A549 (cell line): Measurements from ENCODE around the gene MEF2A. TPM values are rescaled to one million over a fixed set of nuclear protein-coding genes. Genes with fewer than 3 reads are reported as not detected.

Source experiments
- ATAC-seq, 2 experiments: fragments of 200-7000 bp in 1 of 2; fragments of >200 bp in 1 of 2; cut with Nextera tagmentation in 1 of 2; cut with Tn5 transposase in 1 of 2; 3 replicates each; pipeline versions ENCODE4 v1.8.0 to v1.9.1; 2018 to 2020; ENCODE audit warnings: mild to moderate bottlenecking in 1 of 2, moderate library complexity in 1 of 2
- CTCF ChIA-PET: fragments of 300-600 bp; sonication (Branson Sonifier 250); formaldehyde crosslinking; extraction: SDS; loops from one replicate; lab custom pipeline; 2021; ENCODE audit warnings: antibody characterized with exemption, inconsistent platforms; lab: Yijun Ruan, JAX
- POLR2A ChIA-PET: fragments of 350-600 bp; formaldehyde crosslinking; extraction: SDS; loops from one replicate; lab custom pipeline; 2021; ENCODE audit warnings: antibody characterized with exemption, inconsistent platforms; lab: Yijun Ruan, JAX
- DNase-seq, 2 experiments: peaks; one replicate each; pipeline versions ENCODE4 v3.0.0 to v3.0.0-alpha.2; 2011 to 2016; ENCODE audit warnings: low read depth in 1 of 2, low spot score in 1 of 2
- FAIRE-seq: peaks from 2 replicates; lab custom pipeline; 2011; peaks lifted over from hg19 to GRCh38; lab: Jason Lieb, UNC
- H3K27ac ChIP-seq, 2 experiments: fragments of >200 bp; sonication (Bioruptor Twin); formaldehyde crosslinking; 3 replicates each; pipeline ENCODE4 v1.5.1; 2016 to 2017
- H3K4me1 ChIP-seq: fragments of >200 bp; sonication (Bioruptor Twin); formaldehyde crosslinking; 3 replicates; pipeline ENCODE4 v1.6.1; 2016
- H3K4me2 ChIP-seq: fragments of >200 bp; sonication (Bioruptor Twin); formaldehyde crosslinking; 3 replicates; pipeline ENCODE4 v1.6.1; 2016
- H3K4me3 ChIP-seq: fragments of >200 bp; sonication (Bioruptor Twin); formaldehyde crosslinking; 3 replicates; pipeline ENCODE4 v1.5.1; 2016
- H3K9me3 ChIP-seq: fragments of >200 bp; sonication (Bioruptor Twin); formaldehyde crosslinking; 3 replicates; pipeline ENCODE4 v1.6.1; 2016
- BCL3 ChIP-seq: fragments of >200 bp; sonication (Bioruptor Twin); formaldehyde crosslinking; IDR thresholded peaks from 3 replicates; pipeline ENCODE4 v1.6.1; 2016
- BHLHE40 ChIP-seq: IDR thresholded peaks from 2 replicates; pipeline ENCODE4 v1.6.1; 2012; ENCODE audit warnings: low read depth, low read length, inconsistent platforms
- CHD2 ChIP-seq: fragments of 150-350 bp; IDR thresholded peaks from 2 replicates; pipeline ENCODE4 v1.6.1; 2014; ENCODE audit warnings: low read length; ENCODE audit not compliant: partially characterized antibody
- CHD4 ChIP-seq: fragments of 200-600 bp; sonication (generic); IDR thresholded peaks from 2 replicates; pipeline ENCODE4 v1.6.1; 2016; ENCODE audit warnings: antibody characterized with exemption, mild to moderate bottlenecking, borderline replicate concordance
- ESRRA ChIP-seq: fragments of 150-350 bp; IDR thresholded peaks from 2 replicates; pipeline ENCODE4 v1.6.1; 2014; ENCODE audit warnings: mild to moderate bottlenecking, low read length, borderline replicate concordance
- FOXS1 ChIP-seq: fragments of 250-450 bp; sonication (Bioruptor Pico); IDR thresholded peaks from 2 replicates; pipeline ENCODE4 v1.5.0; 2020; ENCODE audit warnings: mild to moderate bottlenecking, moderate library complexity
- HDAC2 ChIP-seq: fragments of 200-600 bp; sonication (generic); IDR thresholded peaks from 2 replicates; pipeline ENCODE4 v1.6.1; 2016
- HEYL ChIP-seq: fragments of 250-450 bp; sonication (Bioruptor Pico); IDR thresholded peaks from 2 replicates; pipeline ENCODE4 v1.8.0; 2021; ENCODE audit warnings: mild to moderate bottlenecking, moderate library complexity
- HMGXB4 ChIP-seq: fragments of 250-450 bp; sonication (Bioruptor Pico); IDR thresholded peaks from 2 replicates; pipeline ENCODE4 v1.5.0; 2021; ENCODE audit warnings: mild to moderate bottlenecking, moderate library complexity, borderline replicate concordance
- HOXB13 ChIP-seq: fragments of 250-450 bp; sonication (Bioruptor Pico); IDR thresholded peaks from 2 replicates; pipeline ENCODE4 v1.5.0; 2020; ENCODE audit warnings: low read depth, mild to moderate bottlenecking, moderate library complexity
- MAFK ChIP-seq: fragments of 450-650 bp; IDR thresholded peaks from 2 replicates; pipeline ENCODE4 v1.6.1; 2014; ENCODE audit not compliant: partially characterized antibody
- NFE2L2 ChIP-seq: fragments of 150-350 bp; conservative IDR thresholded peaks from 2 replicates; pipeline ENCODE4 v1.6.1; 2014; ENCODE audit warnings: low read length
- NPAS2 ChIP-seq: fragments of 250-450 bp; sonication (Bioruptor Pico); IDR thresholded peaks from 2 replicates; pipeline ENCODE4 v1.8.0; 2022; ENCODE audit warnings: mild to moderate bottlenecking, moderate library complexity, borderline replicate concordance
- NR3C1 ChIP-seq: fragments of >200 bp; sonication (Bioruptor Twin); formaldehyde crosslinking; IDR thresholded peaks from 3 replicates; pipeline ENCODE4 v1.6.1; 2017
- PHF8 ChIP-seq: fragments of 200-600 bp; sonication (generic); IDR thresholded peaks from 2 replicates; pipeline ENCODE4 v1.6.1; 2016; ENCODE audit warnings: low read depth, mild to moderate bottlenecking, antibody characterized with exemption, moderate library complexity, borderline replicate concordance
- RARB ChIP-seq: fragments of 250-450 bp; sonication (Bioruptor Pico); IDR thresholded peaks from 2 replicates; pipeline ENCODE4 v1.8.0; 2021; ENCODE audit warnings: mild to moderate bottlenecking, moderate library complexity
- RCOR1 ChIP-seq: fragments of 150-350 bp; IDR thresholded peaks from 2 replicates; pipeline ENCODE4 v1.6.1; 2014; ENCODE audit warnings: antibody characterized with exemption, low read length, low read depth
- SMC3 ChIP-seq: fragments of >200 bp; sonication (Bioruptor Twin); formaldehyde crosslinking; IDR thresholded peaks from 3 replicates; pipeline ENCODE4 v1.6.1; 2018; ENCODE audit warnings: inconsistent platforms
- SREBF2 ChIP-seq: fragments of 450-650 bp; IDR thresholded peaks from 2 replicates; pipeline ENCODE4 v1.6.1; 2014; ENCODE audit warnings: mild to moderate bottlenecking, moderate library complexity
- TFCP2L1 ChIP-seq: fragments of 250-450 bp; sonication (Bioruptor Pico); IDR thresholded peaks from 2 replicates; pipeline ENCODE4 v1.5.0; 2021; ENCODE audit warnings: mild to moderate bottlenecking
- TP53 ChIP-seq: fragments of 250-450 bp; sonication (Bioruptor Pico); IDR thresholded peaks from 2 replicates; pipeline ENCODE4 v1.5.0; 2021; ENCODE audit warnings: mild to moderate bottlenecking, moderate library complexity
- USF2 ChIP-seq: fragments of 450-650 bp; IDR thresholded peaks from 2 replicates; pipeline ENCODE4 v1.6.1; 2014; ENCODE audit warnings: antibody characterized with exemption
- ZFP36 ChIP-seq: fragments of 450-650 bp; IDR thresholded peaks from 2 replicates; pipeline ENCODE4 v1.6.1; 2014; ENCODE audit warnings: borderline replicate concordance; ENCODE audit not compliant: partially characterized antibody
- WGBS: methylation state at CpG from one replicate; pipeline ENCODE4 v1.1.6; 2017; ENCODE audit errors: missing lambda C conversion rate; 5-methylcytosine and 5-hydroxymethylcytosine counted together
- polyA plus RNA-seq, 4 experiments: library from polyadenylated mRNA; depleted of rRNA in 3 of 4; stranded (reverse); fragments of >200 nt; fragmentation: RNase III in 1 of 4; extraction: RNeasy Plus Mini Kit Qiagen cat#74134 plus additional on column Dnase treatment in 1 of 4; gene quantifications; 2 replicates in 3 of 4; 3 replicates in 1 of 4; pipeline ENCODE4 v1.2.3, GENCODE V29; 2011 to 2017

The MEF2A gene
- polyA plus RNA-seq, 2 of the 4 experiments (the other 2 are of a cell fraction), result 15.0 to 43.4 TPM

GRCh38 chr15:99706557-99707303 is 140.9 kb downstream of the MEF2A start:
- Histone ChIP-seq H3K27ac (no peak overlapping the region), H3K4me2 (no peak overlapping the region), H3K9me3 (no peaks in the 10 kb centered on the region), H3K4me3 (no peak overlapping the region), H3K4me1 (peaks cover 35% of the 10 kb centered on the region)
- no peak for TF ChIP-seq USF2
- TF ChIP-seq BHLHE40, result no peak
- no peak for TF ChIP-seq BCL3
- no peak for TF ChIP-seq RARB (CRISPR knock-in tag)
- no peak for TF ChIP-seq NFE2L2
- POLR2A ChIA-PET, result interaction anchor here (0.6 kb wide), 1 partner anchor 432 kb away, joined by 3 read pairs; no protein-coding TSS in a partner anchor
- DNase-seq, result no peak
- 88% methylated on average over 10 of the region's 10 CpGs for WGBS
- no peak for FAIRE-seq
- no peak for ATAC-seq
- CTCF ChIA-PET, result interaction anchor here (0.6 to 9.1 kb wide), 4 partner anchors 10 to 1070 kb away, joined by 3 to 72 read pairs (median 16); no protein-coding TSS in a partner anchor

GRCh38 chr15:99707473-99708270 is 141.9 kb downstream of the MEF2A start:
- Histone ChIP-seq H3K4me3 (no peak overlapping the region), H3K4me1 (peaks cover 34% of the 10 kb centered on the region), H3K27ac (peak overlapping the region; percentile 3 to 63; a peak in 4 of 6 replicates), H3K9me3 (no peaks in the 10 kb centered on the region), H3K4me2 (peak overlapping the region; percentile 53; the same call in 2 of the 3 replicates)
- 87% methylated on average over 11 of the region's 11 CpGs for WGBS
- ChIA-PET POLR2A (interaction anchor here (0.6 to 1.9 kb wide), 2 partner anchors 26 to 433 kb away, joined by 3 to 10 read pairs; partner anchors contain the start of gene LYSMD4), CTCF (interaction anchor here (0.6 to 9.1 kb wide), 10 partner anchors 9 to 1465 kb away, joined by 3 to 72 read pairs (median 4); no protein-coding TSS in a partner anchor)
- FAIRE-seq (no peak), ATAC-seq (no peak), DNase-seq (no peak)
- TF ChIP-seq RCOR1 (no peak), HMGXB4 (CRISPR knock-in tag) (no peak), HOXB13 (CRISPR knock-in tag) (no peak), SMC3 (no peak), USF2 (no peak), SREBF2 (no peak), PHF8 (no peak), CHD4 (no peak), ZFP36 (no peak), HEYL (no peak), HDAC2 (no peak), NR3C1 (no peak), CHD2 (no peak), FOXS1 (CRISPR knock-in tag) (no peak), TFCP2L1 (CRISPR knock-in tag) (no peak), NFE2L2 (no peak), MAFK (no peak), TP53 (CRISPR knock-in tag) (no peak), NPAS2 (CRISPR knock-in tag) (no peak), ESRRA (no peak)
